Neuronal stem cell (in vitro differentiated cells): ENCODE data around the gene NPB.
A peak's percentile ranks its signal among the peaks of the same experiment; 100 is the strongest.

Experiments used
- DNase-seq: peaks from one replicate; pipeline ENCODE4 v3.0.0-alpha.2; 2013; ENCODE audit warnings: low spot score
- H2AFZ ChIP-seq: one replicate; pipeline ENCODE4 v1.6.1; 2013; ENCODE audit warnings: mild to moderate bottlenecking, low read length, inconsistent platforms
- H2AK5ac ChIP-seq: 2 replicates; pipeline ENCODE4 v1.6.1; 2013; ENCODE audit warnings: low read depth, mild to moderate bottlenecking, inconsistent platforms, low read length, moderate library complexity, mixed read lengths
- H2BK120ac ChIP-seq: 2 replicates; pipeline ENCODE4 v1.6.1; 2013; ENCODE audit warnings: low read depth, mild to moderate bottlenecking, inconsistent platforms, low read length, moderate library complexity, mixed read lengths
- H2BK12ac ChIP-seq: one replicate; pipeline ENCODE4 v1.6.1; 2013; ENCODE audit warnings: low read length, inconsistent platforms
- H2BK15ac ChIP-seq: 2 replicates; pipeline ENCODE4 v1.6.1; 2013; ENCODE audit warnings: mild to moderate bottlenecking, low read length, inconsistent platforms, mixed read lengths
- H2BK5ac ChIP-seq: one replicate; pipeline ENCODE4 v1.6.1; 2013; ENCODE audit warnings: inconsistent platforms, mild to moderate bottlenecking, low read length, moderate library complexity
- H3K14ac ChIP-seq: one replicate; pipeline ENCODE4 v1.6.1; 2013; ENCODE audit warnings: low read length, inconsistent platforms
- H3K18ac ChIP-seq: 2 replicates; pipeline ENCODE4 v1.6.1; 2013; ENCODE audit warnings: low read length, inconsistent platforms
- H3K23ac ChIP-seq: 2 replicates; pipeline ENCODE4 v1.6.1; 2013; ENCODE audit warnings: low read depth, mild to moderate bottlenecking, mixed read lengths, low read length, inconsistent platforms; ENCODE audit not compliant: poor library complexity
- H3K27ac ChIP-seq: replicated peaks from 3 replicates; pipeline ENCODE4 v1.5.1; 2013; ENCODE audit warnings: low read length, inconsistent platforms
- H3K27me3 ChIP-seq, 3 experiments: 2 replicates each; pipeline ENCODE4 v1.6.1; 2013; ENCODE audit warnings: low read length in 3 of 3, mild to moderate bottlenecking in 2 of 3, inconsistent platforms in 1 of 3, low read depth in 1 of 3, mixed read lengths in 1 of 3, moderate library complexity in 1 of 3; ENCODE audit not compliant: control insufficient read depth in 3 of 3, insufficient read depth in 3 of 3
- H3K36me3 ChIP-seq, 2 donors: replicated peaks in 1 of 2; 2 replicates each; pipeline ENCODE4 v1.6.1; 2013; ENCODE audit warnings: low read length in 2 of 2; ENCODE audit not compliant: control insufficient read depth in 2 of 2, insufficient read depth in 2 of 2
- H3K4ac ChIP-seq: 2 replicates; pipeline ENCODE4 v1.6.1; 2013; ENCODE audit warnings: inconsistent platforms, mild to moderate bottlenecking, low read length, moderate library complexity
- H3K4me1 ChIP-seq, 2 donors: 1 replicate in 1 of 2; 2 replicates in 1 of 2; pipeline ENCODE4 v1.6.1; 2013; ENCODE audit warnings: low read length in 2 of 2, low read depth in 1 of 2; ENCODE audit not compliant: control insufficient read depth in 2 of 2, insufficient read depth in 1 of 2
- H3K4me2 ChIP-seq: one replicate; pipeline ENCODE4 v1.6.1; 2013; ENCODE audit warnings: mild to moderate bottlenecking, low read length, inconsistent platforms; ENCODE audit not compliant: insufficient read depth, poor library complexity, severe bottlenecking
- H3K4me3 ChIP-seq, 2 donors: 2 replicates each; pipeline ENCODE4 v1.5.1; 2013; ENCODE audit warnings: low read length in 2 of 2, mild to moderate bottlenecking in 2 of 2, inconsistent platforms in 1 of 2, moderate library complexity in 1 of 2
- H3K79me1 ChIP-seq: one replicate; pipeline ENCODE4 v1.6.1; 2013; ENCODE audit warnings: low read depth, mild to moderate bottlenecking, inconsistent platforms, low read length, moderate library complexity
- H3K9ac ChIP-seq: one replicate; pipeline ENCODE4 v1.6.1; 2013; ENCODE audit warnings: mild to moderate bottlenecking, low read depth, low read length, inconsistent platforms; ENCODE audit not compliant: poor library complexity
- H3K9me3 ChIP-seq, 2 donors: replicated peaks in 1 of 2; 2 replicates each; pipeline versions ENCODE3 to v1.6.1; 2013; ENCODE audit warnings: low read length in 2 of 2, mild to moderate bottlenecking in 2 of 2, inconsistent platforms in 1 of 2, low read depth in 1 of 2, mixed read lengths in 1 of 2, moderate library complexity in 1 of 2; ENCODE audit not compliant: control insufficient read depth in 2 of 2, insufficient read depth in 1 of 2
- H4K8ac ChIP-seq: one replicate; pipeline ENCODE4 v1.6.1; 2013; ENCODE audit warnings: low read depth, mild to moderate bottlenecking, inconsistent platforms, low read length, moderate library complexity
- H4K91ac ChIP-seq: one replicate; pipeline ENCODE4 v1.6.1; 2013; ENCODE audit warnings: low read length, low read depth, mild to moderate bottlenecking, inconsistent platforms; ENCODE audit not compliant: poor library complexity
- WGBS, 2 donors: extraction: QIAGEN DNeasy Blood & Tissue Kit; methylation state at CpG; one replicate each; pipeline ENCODE4 v1.1.7; 2013; ENCODE audit warnings: missing lambda C conversion rate in 2 of 2, mixed read lengths in 1 of 2; ENCODE audit not compliant: insufficient read length in 2 of 2, insufficient replicate concordance in 1 of 2; ENCODE audit errors: extremely low coverage in 2 of 2; 5-methylcytosine and 5-hydroxymethylcytosine counted together

Gene NPB

DNA sequence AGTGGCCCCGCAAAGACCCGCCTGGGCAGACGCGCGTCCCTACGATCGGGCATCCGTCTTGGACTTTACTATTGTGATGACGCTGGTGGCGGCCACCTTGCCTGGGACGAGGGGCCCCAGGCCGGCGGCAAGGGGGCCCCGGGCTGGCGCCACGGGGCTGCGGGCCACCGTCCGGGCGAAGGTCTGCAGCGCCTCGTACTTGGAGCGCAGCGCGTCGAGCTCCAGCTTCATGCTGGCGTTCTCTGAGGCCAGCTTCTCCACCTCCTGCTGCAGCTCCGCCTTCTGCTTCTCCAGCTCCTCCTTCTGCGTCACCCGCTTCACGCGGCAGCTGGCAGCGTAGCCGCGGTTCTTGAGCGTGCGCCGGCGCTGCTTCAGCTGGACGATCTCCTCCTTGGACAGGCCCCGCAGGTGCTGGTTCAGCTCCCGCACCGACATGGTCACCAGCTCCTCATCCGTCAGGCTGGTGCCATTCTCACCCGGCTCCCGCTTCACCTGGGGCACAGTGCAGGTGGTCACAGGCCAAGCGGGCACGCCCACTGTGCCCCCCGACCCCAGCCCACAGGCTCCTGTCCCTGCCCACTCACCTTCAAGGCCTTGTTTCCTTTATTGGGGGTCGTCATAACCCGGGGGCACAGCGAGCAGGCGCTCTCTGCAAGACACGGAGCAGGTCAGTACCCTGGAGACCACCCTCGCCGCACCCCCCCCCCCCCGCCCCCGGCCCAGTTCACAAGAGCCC lies 20.7 kb downstream of the NPB start:
- peaks cover 15 to 28% of the 10 kb centered on the region in 2 donors for H3K4me1 ChIP-seq
- H2AK5ac ChIP-seq: no peak overlapping the region
- H3K4ac ChIP-seq: peak overlapping the region; percentile 66
- H3K14ac ChIP-seq: peak overlapping the region; percentile 94
- peaks cover 0 to 3% of the 10 kb centered on the region in 2 donors for H3K9me3 ChIP-seq
- H3K27ac ChIP-seq: no peak overlapping the region
- H3K27me3 ChIP-seq: no peaks in the 10 kb centered on the region
- peak overlapping the region; percentile 43 for H4K8ac ChIP-seq
- H3K18ac ChIP-seq: no peak overlapping the region
- H2AFZ ChIP-seq: no peak overlapping the region
- no peak overlapping the region for H4K91ac ChIP-seq
- H3K23ac ChIP-seq: peak overlapping the region; percentile 85
- no CpG with 5 or more reads among the region's 58 CpGs for WGBS, 2 donors
- peak overlapping the region; percentile 75 for H2BK5ac ChIP-seq
- no peak overlapping the region for H3K4me3 ChIP-seq
- peak overlapping the region; percentile 47 for H3K4me2 ChIP-seq
- peak overlapping the region; percentile 30 for H2BK12ac ChIP-seq
- peak overlapping the region; percentile 81 for H2BK15ac ChIP-seq
- H2BK120ac ChIP-seq: no peak overlapping the region
- H3K79me1 ChIP-seq: peaks cover 46% of the 10 kb centered on the region
- H3K9ac ChIP-seq: peak overlapping the region; percentile 80
- peaks cover 17 to 36% of the 10 kb centered on the region in 2 donors for H3K36me3 ChIP-seq
- no peak for DNase-seq

DNA sequence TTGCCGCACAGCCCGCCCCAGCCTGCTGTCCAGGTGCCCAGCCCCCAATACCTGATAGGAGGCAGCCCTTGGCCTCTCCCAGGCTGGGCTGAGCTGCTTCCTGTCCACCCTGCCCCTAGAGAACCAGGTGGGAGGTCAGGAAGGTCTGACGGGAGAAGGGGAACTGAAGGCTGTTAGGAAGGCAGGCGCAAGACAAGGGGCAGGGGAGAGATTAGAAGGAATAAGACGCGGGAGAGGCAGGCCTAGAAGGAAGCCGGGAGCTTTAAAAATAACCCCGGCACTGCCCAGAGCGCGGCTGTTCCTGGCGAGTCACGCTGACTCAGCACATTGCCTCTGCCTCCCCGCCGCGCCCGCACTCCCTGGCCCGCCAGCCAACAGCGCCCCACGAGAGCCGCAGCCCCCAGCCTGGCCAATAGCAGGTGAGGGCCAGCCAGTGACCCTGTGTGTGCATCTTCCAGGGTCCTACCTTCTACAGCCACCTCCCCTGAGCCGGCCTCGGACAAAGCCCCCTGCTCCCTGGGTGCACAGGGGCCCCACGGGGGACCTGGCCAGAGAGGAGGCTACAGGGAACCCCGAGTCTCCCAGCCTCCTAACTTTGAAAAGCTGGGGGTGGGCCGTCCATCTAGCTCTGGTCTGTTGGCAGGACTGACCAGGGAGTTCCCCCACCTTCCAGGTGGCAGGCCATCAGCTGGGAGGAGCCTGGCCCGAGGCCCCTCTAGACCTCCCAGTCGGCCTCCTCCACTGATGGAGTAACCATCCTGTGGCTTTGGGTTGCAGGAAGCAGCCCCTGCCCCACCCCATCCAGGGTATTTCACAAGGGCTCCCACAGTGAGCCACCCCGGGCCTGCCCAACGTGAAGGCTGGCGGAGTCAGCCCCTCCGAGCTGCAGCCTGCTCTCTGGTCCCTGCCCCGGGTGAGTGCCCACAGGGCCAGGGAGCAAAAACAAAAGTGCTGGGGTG lies 21.5 kb downstream of the NPB start:
- no peak for DNase-seq
- H4K91ac ChIP-seq: no peak overlapping the region
- peaks cover 17 to 36% of the 10 kb centered on the region in 2 donors for H3K36me3 ChIP-seq
- peak overlapping the region; percentile 89 for H3K23ac ChIP-seq
- peak overlapping the region; percentile 83 for H2AK5ac ChIP-seq
- no peak overlapping the region for H2BK15ac ChIP-seq
- H3K9ac ChIP-seq: peak overlapping the region; percentile 80
- peak overlapping the region; percentile 94 for H3K14ac ChIP-seq
- peak overlapping the region; percentile 57 for H3K27ac ChIP-seq
- WGBS, 2 donors: no CpG with 5 or more reads among the region's 32 CpGs
- peak overlapping the region; percentile 82 for H2BK5ac ChIP-seq
- H3K18ac ChIP-seq: peak overlapping the region; percentile 80
- H3K79me1 ChIP-seq: peaks cover 48% of the 10 kb centered on the region
- H3K9me3 ChIP-seq: peaks cover 0 to 3% of the 10 kb centered on the region in 2 donors
- H2BK12ac ChIP-seq: no peak overlapping the region
- peaks cover 20 to 30% of the 10 kb centered on the region in 2 donors for H3K4me1 ChIP-seq
- no peak overlapping the region for H3K4me3 ChIP-seq
- H3K27me3 ChIP-seq: peaks cover 0 to 5% (median 0%) of the 10 kb centered on the region in 3 experiments
- H3K4me2 ChIP-seq: peak overlapping the region; percentile 47
- H3K4ac ChIP-seq: peak overlapping the region; percentile 66
- no peak overlapping the region for H4K8ac ChIP-seq
- H2AFZ ChIP-seq: no peak overlapping the region
- H2BK120ac ChIP-seq: no peak overlapping the region

DNA sequence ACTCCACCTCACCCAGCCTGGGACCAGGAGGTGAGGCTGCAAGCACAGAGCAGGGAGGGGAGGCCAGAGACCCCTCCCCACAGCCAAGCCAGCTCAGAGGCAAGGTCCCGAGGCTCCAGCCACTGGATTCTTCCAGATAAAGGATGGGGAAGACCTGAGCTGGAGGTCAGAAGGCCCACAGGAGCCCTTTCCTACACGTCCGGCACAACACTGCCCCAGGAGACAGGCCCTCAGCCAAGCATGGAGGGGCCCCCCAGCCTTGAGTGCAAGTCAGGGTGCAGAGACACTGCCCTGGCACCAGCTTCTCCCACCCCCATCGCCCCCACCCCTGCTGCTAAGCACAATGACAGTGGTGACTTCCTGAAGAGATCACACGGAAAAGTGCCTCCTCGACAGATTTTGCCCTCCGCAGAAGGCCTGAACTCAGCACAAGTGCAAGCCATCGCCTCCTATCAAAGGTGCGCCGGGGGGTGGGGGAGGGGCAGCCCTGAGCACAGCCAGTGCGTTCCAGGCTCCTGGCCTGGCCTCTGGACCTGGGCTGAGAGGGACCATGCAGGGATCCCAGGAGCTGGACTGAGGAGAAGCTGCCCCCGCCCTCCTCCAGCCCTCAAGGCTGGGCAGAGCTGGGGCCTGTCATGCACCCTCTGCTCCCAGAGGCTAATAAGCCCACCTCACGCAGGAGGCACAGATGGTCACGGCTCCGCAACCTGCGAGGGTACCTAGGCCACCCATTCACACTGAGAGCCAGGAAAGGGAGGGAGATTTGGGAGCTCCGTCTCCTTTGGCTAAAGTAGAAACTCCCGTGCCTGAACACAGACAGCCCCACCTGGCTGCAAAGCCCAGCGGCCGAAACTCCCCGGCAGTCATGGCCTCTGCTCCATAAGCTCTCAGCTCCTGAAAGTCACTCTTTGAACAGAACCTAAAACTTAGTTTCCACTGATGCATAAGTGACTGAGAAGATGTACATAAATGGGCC lies 22.8 kb downstream of the NPB start:
- H3K14ac ChIP-seq: no peak overlapping the region
- H3K27ac ChIP-seq: peak overlapping the region; percentile 28
- no CpG with 5 or more reads among the region's 21 CpGs for WGBS, 2 donors
- peak overlapping the region; percentile 24 for H2BK15ac ChIP-seq
- peak overlapping the region; percentile 82 for H2BK5ac ChIP-seq
- no peak for DNase-seq
- H3K4me3 ChIP-seq: no peak overlapping the region
- peaks cover 17 to 28% of the 10 kb centered on the region in 2 donors for H3K36me3 ChIP-seq
- H2AK5ac ChIP-seq: peak overlapping the region; percentile 11
- H3K27me3 ChIP-seq: peaks cover 0 to 10% (median 0%) of the 10 kb centered on the region in 3 experiments
- no peak overlapping the region for H2AFZ ChIP-seq
- peaks cover 57% of the 10 kb centered on the region for H3K79me1 ChIP-seq
- H4K8ac ChIP-seq: no peak overlapping the region
- H3K23ac ChIP-seq: peak overlapping the region; percentile 20
- peaks cover 0 to 3% of the 10 kb centered on the region in 2 donors for H3K9me3 ChIP-seq
- no peak overlapping the region for H4K91ac ChIP-seq
- H3K4ac ChIP-seq: no peak overlapping the region
- peaks cover 22 to 35% of the 10 kb centered on the region in 2 donors for H3K4me1 ChIP-seq
- H3K4me2 ChIP-seq: no peak overlapping the region
- H3K9ac ChIP-seq: peak overlapping the region; percentile 60
- peak overlapping the region; percentile 61 for H2BK120ac ChIP-seq
- peak overlapping the region; percentile 84 for H2BK12ac ChIP-seq
- peak overlapping the region; percentile 13 for H3K18ac ChIP-seq
